GM12891 (cell line): Measurements from ENCODE around the gene FAM149B1.

Source experiments
- PAX5 ChIP-seq: IDR thresholded peaks from 2 replicates; pipeline ENCODE4 v1.6.1; 2011; ENCODE audit warnings: low read length, moderate library complexity, mild to moderate bottlenecking; ENCODE audit not compliant: insufficient read depth, severe bottlenecking
- POLR2A ChIP-seq: IDR thresholded peaks from 2 replicates; pipeline ENCODE4 v1.6.1; 2011; ENCODE audit warnings: low read depth, low read length, control low read depth
- POLR2AphosphoS5 ChIP-seq: IDR thresholded peaks from 2 replicates; pipeline ENCODE4 v1.6.1; 2011; ENCODE audit warnings: low read depth, low read length, control low read depth
- POU2F2 ChIP-seq: IDR thresholded peaks from 2 replicates; pipeline ENCODE4 v1.6.1; 2011; ENCODE audit warnings: low read depth, mild to moderate bottlenecking, control low read depth, low read length, moderate library complexity
- TAF1 ChIP-seq: IDR thresholded peaks from 2 replicates; pipeline ENCODE4 v1.6.1; 2011; ENCODE audit warnings: low read depth, low read length, control low read depth

DNA sequence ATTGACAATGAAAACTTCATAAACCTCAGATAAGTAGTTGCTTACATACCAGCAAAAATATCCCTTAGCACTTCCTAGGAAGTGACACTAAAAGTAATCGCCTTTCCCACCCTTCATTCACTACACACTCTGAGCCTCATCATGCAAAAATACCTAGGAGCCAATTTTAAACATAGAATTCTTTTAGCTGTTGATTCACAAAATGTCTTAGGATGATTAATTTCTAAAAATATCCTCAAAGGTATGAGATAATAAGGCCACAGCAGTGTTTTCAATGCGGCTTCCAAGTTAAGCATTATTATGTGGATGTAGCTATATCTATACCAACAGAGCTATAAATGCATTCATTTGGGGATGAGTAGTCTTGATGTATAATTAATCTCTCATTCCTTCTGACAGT is 66.0 kb downstream of the FAM149B1 start:
- TF ChIP-seq POLR2A (no peak), TAF1 (no peak), POLR2AphosphoS5 (no peak), PAX5 (no peak), POU2F2 (no peak)
